COLO829 (cell line): Measurements from ENCODE around the gene SCN3A.

Experiments
- DNase-seq: peaks from one replicate; pipeline ENCODE4 v3.0.0; 2012; ENCODE audit warnings: low spot score

The SCN3A gene

GRCh38 chr2:165191096-165191728 is 12.6 kb downstream of the SCN3A start:
- no peak for DNase-seq

GRCh38 chr2:165185633-165186032 is 18.2 kb downstream of the SCN3A start:
- no peak for DNase-seq

- DNase-seq: no peak
Measured at GRCh38 chr2:165182029-165182428, 21.8 kb downstream of the SCN3A start.

GRCh38 chr2:165176780-165177179 is 27.1 kb downstream of the SCN3A start:
- DNase-seq: no peak

- DNase-seq: no peak
Measured at GRCh38 chr2:165173215-165173614, 30.6 kb downstream of the SCN3A start.

- no peak for DNase-seq
Measured at GRCh38 chr2:165164201-165164600, 39.6 kb downstream of the SCN3A start.

- no peak for DNase-seq
Measured at GRCh38 chr2:165163761-165164160, 40.1 kb downstream of the SCN3A start.

GRCh38 chr2:165162466-165162865 is 41.4 kb downstream of the SCN3A start:
- DNase-seq: no peak

GRCh38 chr2:165161510-165161909 is 42.3 kb downstream of the SCN3A start:
- no peak for DNase-seq

GRCh38 chr2:165157160-165157559 is 46.7 kb downstream of the SCN3A start:
- DNase-seq: no peak

- DNase-seq: no peak
Measured at GRCh38 chr2:165155152-165155551, 48.7 kb downstream of the SCN3A start.

GRCh38 chr2:165149439-165149838 is 54.4 kb downstream of the SCN3A start:
- DNase-seq: no peak

GRCh38 chr2:165147186-165148045 is 56.4 kb downstream of the SCN3A start:
- DNase-seq: no peak

- no peak for DNase-seq
Measured at GRCh38 chr2:165144315-165144714, 59.5 kb downstream of the SCN3A start.

GRCh38 chr2:165141601-165142354 is 62.1 kb downstream of the SCN3A start:
- DNase-seq: no peak

- no peak for DNase-seq
Measured at GRCh38 chr2:165126244-165126643, 77.6 kb downstream of the SCN3A start.

GRCh38 chr2:165122521-165122920 is 81.3 kb downstream of the SCN3A start:
- DNase-seq: no peak

GRCh38 chr2:165120740-165121467 is 82.9 kb downstream of the SCN3A start:
- no peak for DNase-seq

GRCh38 chr2:165115258-165115657 is 88.6 kb downstream of the SCN3A start:
- no peak for DNase-seq

- DNase-seq: peak; percentile 50
Measured at GRCh38 chr2:165114346-165114939, 89.4 kb downstream of the SCN3A start.

- no peak for DNase-seq
Measured at GRCh38 chr2:165113414-165113813, 90.4 kb downstream of the SCN3A start.

- DNase-seq: no peak
Measured at GRCh38 chr2:165112789-165113188, 91.1 kb downstream of the SCN3A start.
